Endodermal cell (in vitro differentiated cells): ENCODE data around the gene ABRAXAS1. TPM values are rescaled to one million over a fixed set of nuclear protein-coding genes. Genes with fewer than 3 reads are reported as not detected.

ENCODE experiments used
- DNase-seq: peaks from one replicate; pipeline ENCODE4 v3.0.0-alpha.2; 2017
- H3K27ac ChIP-seq: 2 replicates; pipeline ENCODE4 v1.5.1; 2013; ENCODE audit warnings: mild to moderate bottlenecking, low read depth, low read length, moderate library complexity
- H3K27me3 ChIP-seq: 2 replicates; pipeline ENCODE4 v1.6.1; 2013; ENCODE audit warnings: mild to moderate bottlenecking, low read length, moderate library complexity; ENCODE audit not compliant: insufficient read depth, control insufficient read depth, poor library complexity, severe bottlenecking
- H3K36me3 ChIP-seq: 2 replicates; pipeline ENCODE4 v1.7.0; 2013; ENCODE audit warnings: mild to moderate bottlenecking, low read length, moderate library complexity; ENCODE audit not compliant: control insufficient read depth, insufficient read depth
- H3K4me1 ChIP-seq: one replicate; pipeline ENCODE4 v1.7.0; 2013; ENCODE audit warnings: low read length; ENCODE audit not compliant: control insufficient read depth, insufficient read depth
- H3K4me3 ChIP-seq: 2 replicates; pipeline ENCODE4 v1.5.1; 2013; ENCODE audit warnings: mild to moderate bottlenecking, low read length, moderate library complexity
- H3K9ac ChIP-seq: 2 replicates; pipeline ENCODE4 v1.6.1; 2013; ENCODE audit warnings: mild to moderate bottlenecking, low read length, moderate library complexity; ENCODE audit not compliant: poor library complexity, severe bottlenecking; ENCODE audit errors: extremely low read depth
- H3K9me3 ChIP-seq: 2 replicates; pipeline ENCODE4 v1.6.1; 2013; ENCODE audit warnings: mild to moderate bottlenecking, low read length, moderate library complexity; ENCODE audit not compliant: control insufficient read depth
- H3K27ac Mint-ChIP-seq: 2 replicates; pipeline ENCODE4 v1.8.0; 2020; ENCODE audit warnings: mixed read lengths
- H3K27me3 Mint-ChIP-seq: 2 replicates; pipeline ENCODE4 v1.8.0; 2021; ENCODE audit warnings: mild to moderate bottlenecking, mixed read lengths; ENCODE audit not compliant: insufficient read depth
- H3K36me3 Mint-ChIP-seq: 2 replicates; pipeline ENCODE4 v1.8.0; 2020; ENCODE audit warnings: low read depth, mixed read lengths
- H3K4me1 Mint-ChIP-seq: 2 replicates; pipeline ENCODE4 v1.8.0; 2020; ENCODE audit warnings: mixed read lengths
- H3K4me3 Mint-ChIP-seq: 2 replicates; pipeline ENCODE4 v1.8.0; 2020; ENCODE audit warnings: mild to moderate bottlenecking, moderate library complexity, mixed read lengths
- H3K9me3 Mint-ChIP-seq: 2 replicates; pipeline ENCODE4 v1.8.0; 2020; ENCODE audit warnings: mild to moderate bottlenecking, mixed read lengths
- CTCF ChIP-seq: fragments of 200-600 bp; sonication (generic); conservative IDR thresholded peaks from 2 replicates; pipeline ENCODE4 v1.5.0; 2021; ENCODE audit warnings: antibody characterized with exemption, mild to moderate bottlenecking
- WGBS, 2 experiments: methylation state at CpG; one replicate each; pipeline versions ENCODE4 v1.1.5 to v1.1.7; 2013; ENCODE audit warnings: missing lambda C conversion rate in 2 of 2, mixed read lengths in 1 of 2; ENCODE audit not compliant: insufficient coverage in 1 of 2, insufficient read length in 1 of 2; 5-methylcytosine and 5-hydroxymethylcytosine counted together
- total RNA-seq, 2 donors: library from RNA; stranded (reverse); fragmentation: NEBNext Ultra II Directional in 1 of 2; extraction: Animal tissue kit (Norgen Biotek cat#: 25700) in 1 of 2; gene quantifications; 2 replicates in 1 of 2; 3 replicates in 1 of 2; pipeline ENCODE4 v1.2.1, GENCODE V29; 2021

Gene ABRAXAS1
- total RNA-seq, 2 donors from 2014 or later: 26.0 to 26.6 TPM

- no peaks in the 10 kb centered on the region for H3K27me3 ChIP-seq
- H3K4me1 Mint-ChIP-seq: no peaks in the 10 kb centered on the region
- no peaks in the 10 kb centered on the region for H3K4me1 ChIP-seq
- no peak overlapping the region for H3K27ac ChIP-seq
- H3K36me3 ChIP-seq: peaks cover 3% of the 10 kb centered on the region
- no peak overlapping the region for H3K4me3 Mint-ChIP-seq
- no peak overlapping the region for H3K27ac Mint-ChIP-seq
- H3K27me3 Mint-ChIP-seq: no peaks in the 10 kb centered on the region
- no peak for TF ChIP-seq CTCF
- H3K9ac ChIP-seq: no peak overlapping the region
- DNase-seq: no peak
- H3K9me3 ChIP-seq: no peaks in the 10 kb centered on the region
- 89% methylated on average over 1 of the region's 1 CpG; no CpG with 5 or more reads in 1 of the 2 experiments for WGBS, 2 experiments
- H3K4me3 ChIP-seq: no peak overlapping the region
- H3K9me3 Mint-ChIP-seq: no peaks in the 10 kb centered on the region
- peaks cover 6% of the 10 kb centered on the region for H3K36me3 Mint-ChIP-seq
These were observed 53.7 kb downstream of the ABRAXAS1 start for GRCh38 chr4:83431200-83431599.

- Histone ChIP-seq H3K9ac (no peak overlapping the region), H3K4me1 (no peaks in the 10 kb centered on the region), H3K9me3 (no peaks in the 10 kb centered on the region), H3K27ac (no peak overlapping the region), H3K4me3 (no peak overlapping the region), H3K36me3 (peaks cover 18% of the 10 kb centered on the region), H3K27me3 (no peaks in the 10 kb centered on the region)
- DNase-seq: no peak
- H3K4me3 Mint-ChIP-seq: no peak overlapping the region
- no peaks in the 10 kb centered on the region for H3K27me3 Mint-ChIP-seq
- H3K36me3 Mint-ChIP-seq: peaks cover 4% of the 10 kb centered on the region
- no peak overlapping the region for H3K27ac Mint-ChIP-seq
- H3K4me1 Mint-ChIP-seq: no peaks in the 10 kb centered on the region
- TF ChIP-seq CTCF: no peak
- H3K9me3 Mint-ChIP-seq: no peaks in the 10 kb centered on the region
These were observed 66.7 kb downstream of the ABRAXAS1 start for GRCh38 chr4:83418211-83418610.

- Mint-ChIP-seq H3K4me3 (no peak overlapping the region), H3K4me1 (no peaks in the 10 kb centered on the region), H3K27ac (no peak overlapping the region), H3K36me3 (peaks cover 4% of the 10 kb centered on the region), H3K27me3 (no peaks in the 10 kb centered on the region), H3K9me3 (no peaks in the 10 kb centered on the region)
- no peak for DNase-seq
- peaks cover 18% of the 10 kb centered on the region for H3K36me3 ChIP-seq
- TF ChIP-seq CTCF: no peak
- no peaks in the 10 kb centered on the region for H3K9me3 ChIP-seq
- WGBS, 2 experiments: 96% methylated on average over 4 of the region's 4 CpGs; no CpG with 5 or more reads in 1 of the 2 experiments
- H3K4me3 ChIP-seq: no peak overlapping the region
- no peak overlapping the region for H3K27ac ChIP-seq
- H3K27me3 ChIP-seq: no peaks in the 10 kb centered on the region
- no peak overlapping the region for H3K9ac ChIP-seq
- H3K4me1 ChIP-seq: no peaks in the 10 kb centered on the region
These were observed 67.3 kb downstream of the ABRAXAS1 start for GRCh38 chr4:83417566-83417965.
